Measurements from ENCODE around the gene MC5R. TPM values are rescaled to one million over a fixed set of nuclear protein-coding genes. Genes with fewer than 3 reads are reported as not detected.

Gene MC5R
- total RNA-seq, 3 donors from 2014 or later: not detected

Other genes starting within 250 kb of the MC5R start
- gene FAM210A, start 97.6 kb upstream of the MC5R start, total RNA-seq: 10 to 100 TPM; 24.6 to 32.9 (median 28.6) TPM
- gene RNMT, start 97.5 kb upstream of the MC5R start, total RNA-seq: 10 to 100 TPM; 58.6 to 68.2 (median 58.8) TPM
- not detected for gene MC2R, start 91.4 kb downstream of the MC5R start, total RNA-seq